LHCN-M2 (cell line): ENCODE measurements around the gene MADD. TPM values are rescaled to one million over a fixed set of nuclear protein-coding genes. Genes with fewer than 3 reads are reported as not detected.
"Not testable (repeated sequence)": the region's sequence is repeated elsewhere in the genome, so short reads cannot be mapped to it uniquely, and the experiment has no call there.

ENCODE experiments used
- DNase-seq: peaks from one replicate; pipeline ENCODE4 v3.0.0-alpha.2; 2012; ENCODE audit warnings: low read depth
- total RNA-seq: library from RNA; depleted of rRNA; stranded (reverse); fragments of >200 nt; gene quantifications from 2 replicates; pipeline ENCODE4 v1.2.3, GENCODE V29; 2014

The MADD gene
- total RNA-seq, 1 experiment from 2014 or later = 23.4 TPM

GRCh38 chr11:47318166-47318565, 48.2 kb downstream of the MADD start:
- no peak for DNase-seq

GRCh38 chr11:47324520-47324919, 54.6 kb downstream of the MADD start:
- DNase-seq = no peak

GRCh38 chr11:47325271-47326041, 55.5 kb downstream of the MADD start:
- DNase-seq = no peak

- no peak for DNase-seq
Observed at GRCh38 chr11:47326198-47326597, 56.3 kb downstream of the MADD start.

- DNase-seq = no peak
Observed at GRCh38 chr11:47327025-47327424, 57.1 kb downstream of the MADD start.

GRCh38 chr11:47327949-47328348, 58.0 kb downstream of the MADD start:
- no peak for DNase-seq

- DNase-seq = no peak
Observed at GRCh38 chr11:47328449-47329390, 58.8 kb downstream of the MADD start.

DNA sequence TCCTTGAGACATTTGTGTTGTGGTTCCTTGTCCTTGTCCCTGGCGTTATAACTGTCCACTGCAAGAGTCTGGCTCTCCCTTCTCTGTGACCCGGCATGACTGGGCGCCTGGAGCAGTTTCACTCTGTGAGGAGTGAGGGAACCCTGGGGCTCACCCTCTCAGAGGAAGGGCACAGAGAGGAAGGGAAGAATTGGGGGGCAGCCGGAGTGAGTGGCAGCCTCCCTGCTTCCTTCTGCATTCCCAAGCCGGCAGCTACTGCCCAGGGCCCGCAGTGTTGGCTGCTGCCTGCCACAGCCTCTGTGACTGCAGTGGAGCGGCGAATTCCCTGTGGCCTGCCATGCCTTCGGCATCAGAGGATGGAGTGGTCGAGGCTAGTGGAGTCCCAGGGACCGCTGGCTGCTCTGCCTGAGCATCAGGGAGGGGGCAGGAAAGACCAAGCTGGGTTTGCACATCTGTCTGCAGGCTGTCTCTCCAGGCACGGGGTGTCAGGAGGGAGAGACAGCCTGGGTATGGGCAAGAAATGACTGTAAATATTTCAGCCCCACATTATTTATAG, 59.6 kb downstream of the MADD start:
- no peak for DNase-seq

GRCh38 chr11:47329987-47330931, 60.3 kb downstream of the MADD start:
- DNase-seq = no peak

DNA sequence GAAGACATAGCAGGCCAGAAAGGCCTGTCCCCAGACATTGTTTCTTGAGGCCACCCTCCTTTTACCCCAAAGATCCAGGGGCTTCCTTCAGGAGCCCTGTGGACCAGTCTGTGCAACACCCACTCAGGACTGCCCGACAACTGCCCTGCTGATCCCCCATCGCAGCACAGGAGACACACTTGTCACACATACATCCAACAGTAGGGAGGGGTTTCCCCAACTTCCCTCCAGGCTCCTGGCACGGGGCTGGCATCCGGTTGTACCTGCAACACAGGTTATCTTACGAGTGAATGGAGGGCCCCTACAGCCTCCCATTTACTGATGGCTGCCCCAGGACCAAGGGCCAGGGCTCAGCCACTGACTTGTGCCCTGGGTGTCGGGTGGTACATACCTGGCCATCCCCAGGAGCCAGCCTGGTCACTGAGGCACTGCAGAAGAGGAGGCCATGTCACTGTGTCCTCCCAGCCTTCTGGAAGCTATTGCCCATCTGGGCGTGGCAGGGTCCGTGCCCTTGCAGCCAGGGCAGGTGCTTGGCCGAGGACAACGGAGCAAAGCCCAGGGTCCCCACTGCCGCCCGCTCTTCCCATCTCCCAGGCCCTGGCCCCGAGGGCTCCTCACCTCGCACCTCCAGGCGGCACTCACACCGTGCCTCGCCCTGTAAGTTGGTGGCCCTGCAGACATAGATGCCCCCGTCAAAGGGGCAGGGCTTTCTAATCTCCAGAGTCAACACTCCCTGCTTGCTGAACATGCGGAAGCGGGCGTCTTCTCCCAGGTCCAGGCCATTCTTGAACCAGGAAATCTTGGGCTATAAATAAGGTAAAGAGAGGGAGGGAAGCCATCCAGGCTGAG, 61.7 kb downstream of the MADD start:
- no peak for DNase-seq

- DNase-seq = no peak
Observed at GRCh38 chr11:47332303-47332711, 62.4 kb downstream of the MADD start.

- DNase-seq = no peak
Observed at GRCh38 chr11:47332791-47333525, 63.0 kb downstream of the MADD start.

GRCh38 chr11:47333526-47333845, 63.6 kb downstream of the MADD start:
- DNase-seq = no peak

- DNase-seq = no peak
Observed at GRCh38 chr11:47333886-47334443, 64.0 kb downstream of the MADD start.

DNA sequence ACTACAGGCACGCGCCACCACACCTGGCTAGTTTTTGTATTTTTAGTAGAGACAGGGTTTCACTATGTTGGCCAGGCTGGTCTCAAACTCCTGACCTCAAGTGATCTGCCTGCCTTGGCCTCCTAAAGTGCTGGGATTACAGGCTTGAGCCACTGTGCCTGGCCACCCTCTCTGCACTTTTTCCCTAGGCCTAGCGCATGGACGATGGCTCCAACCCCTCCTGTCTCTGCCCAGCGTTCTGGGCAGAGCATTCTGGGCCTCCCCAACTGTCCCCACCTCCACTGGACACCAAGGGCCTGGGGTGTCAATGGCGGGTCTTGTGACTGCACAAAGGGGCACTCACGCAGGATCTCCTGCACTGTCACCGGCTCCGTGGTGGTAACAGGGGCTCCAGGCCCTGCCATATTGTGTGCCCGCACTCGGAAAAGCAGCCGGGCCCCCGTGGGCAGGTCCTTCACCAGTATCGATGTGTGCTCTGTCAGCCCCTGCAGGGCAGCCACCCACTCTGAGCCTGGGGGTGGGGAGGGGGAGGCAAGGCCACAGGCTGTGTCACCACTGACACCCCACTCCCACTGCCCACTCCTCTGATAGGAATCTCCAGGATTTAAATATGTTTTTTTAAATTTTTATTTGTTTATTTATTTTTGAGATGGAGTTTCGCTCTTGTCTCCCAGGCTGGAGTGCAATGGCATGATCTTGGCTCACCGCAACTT, 64.9 kb downstream of the MADD start:
- DNase-seq = not testable (repeated sequence)

DNA sequence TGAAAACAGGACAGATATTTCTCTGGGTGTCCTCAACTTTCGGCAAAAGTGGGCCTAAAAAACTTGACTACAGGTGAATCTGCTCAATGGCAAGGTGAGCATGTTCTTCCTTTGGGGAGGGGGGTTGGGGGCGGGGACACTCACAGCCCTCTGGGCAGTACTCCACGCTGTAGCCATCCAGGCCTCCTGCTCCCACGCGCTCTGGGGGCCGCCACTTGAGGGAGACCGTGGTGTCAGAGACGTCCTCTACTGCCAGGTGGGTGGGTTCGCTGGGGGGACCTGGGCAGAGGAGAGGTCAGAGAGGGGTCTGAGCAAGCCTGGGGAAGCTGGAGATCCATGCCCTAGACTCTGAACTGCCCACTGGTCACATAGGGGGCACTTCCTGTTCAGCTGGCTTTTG, 65.8 kb downstream of the MADD start:
- no peak for DNase-seq

- DNase-seq = no peak
Observed at GRCh38 chr11:47336595-47336994, 66.7 kb downstream of the MADD start.

GRCh38 chr11:47337229-47337924, 67.4 kb downstream of the MADD start:
- DNase-seq = no peak
